Duodenal mucosa (tissue), 2 donors: ENCODE results near the gene CATSPERB.

Experiments used
- H3K27ac ChIP-seq: one replicate; pipeline ENCODE4 v1.7.0; 2013; ENCODE audit warnings: low read depth, low read length
- H3K27me3 ChIP-seq, 2 donors: one replicate each; pipeline ENCODE4 v1.7.0; 2013; ENCODE audit warnings: low read length in 2 of 2, control low read depth in 1 of 2; ENCODE audit not compliant: insufficient read depth in 2 of 2, control insufficient read depth in 1 of 2
- H3K36me3 ChIP-seq, 2 donors: one replicate each; pipeline ENCODE4 v1.7.0; 2013; ENCODE audit warnings: low read length in 2 of 2, control low read depth in 1 of 2; ENCODE audit not compliant: insufficient read depth in 2 of 2, control insufficient read depth in 1 of 2
- H3K4me1 ChIP-seq, 2 donors: one replicate each; pipeline ENCODE4 v1.7.0; 2013; ENCODE audit warnings: low read length in 2 of 2, control low read depth in 1 of 2; ENCODE audit not compliant: insufficient read depth in 2 of 2, control insufficient read depth in 1 of 2
- H3K4me3 ChIP-seq, 2 donors: one replicate each; pipeline ENCODE4 v1.7.0; 2013; ENCODE audit warnings: low read length in 2 of 2, low read depth in 1 of 2
- H3K9ac ChIP-seq, 2 donors: one replicate each; pipeline ENCODE4 v1.7.0; 2013; ENCODE audit warnings: low read length in 2 of 2, low read depth in 1 of 2
- H3K9me3 ChIP-seq, 2 donors: one replicate each; pipeline ENCODE4 v1.7.0; 2013; ENCODE audit warnings: low read length in 2 of 2, control low read depth in 1 of 2; ENCODE audit not compliant: control insufficient read depth in 1 of 2

Gene CATSPERB

DNA sequence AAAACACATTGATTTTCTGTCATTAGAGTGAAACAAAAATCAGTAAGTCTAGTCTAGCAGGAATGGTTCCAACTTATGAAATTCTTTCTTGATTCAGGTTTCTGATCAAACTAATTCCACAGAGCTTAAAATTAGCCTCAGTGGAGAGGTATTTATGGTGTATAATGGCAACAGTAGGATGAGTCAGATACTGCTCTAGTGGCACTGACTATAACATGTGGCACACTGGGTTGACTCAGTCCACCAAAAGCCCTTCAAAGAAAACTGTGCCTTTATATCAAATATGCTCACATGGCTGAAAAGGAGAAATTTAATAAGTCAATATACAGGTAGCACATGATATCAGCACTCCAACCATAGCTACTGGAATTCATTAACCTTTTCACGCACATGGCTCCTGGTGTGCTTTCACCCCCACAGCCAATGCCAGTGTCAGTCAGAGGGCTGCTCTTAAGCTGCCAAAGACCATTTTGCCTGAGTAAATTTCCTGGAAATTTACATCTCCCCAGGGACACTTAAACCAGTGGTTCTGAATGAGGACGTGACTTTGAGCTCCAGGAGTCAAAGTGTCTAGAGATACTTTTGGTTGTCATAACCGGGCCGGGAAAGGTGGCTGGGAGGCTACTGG lies 21.7 kb upstream of the CATSPERB start:
- no peak overlapping the region for H3K9ac ChIP-seq
- no peak overlapping the region for H3K27ac ChIP-seq
- H3K9me3 ChIP-seq, result no peaks in the 10 kb centered on the region
- H3K4me1 ChIP-seq, result peaks cover 9 to 40% of the 10 kb centered on the region in 2 donors
- H3K4me3 ChIP-seq, result no peak overlapping the region
- no peaks in the 10 kb centered on the region for H3K36me3 ChIP-seq
- H3K27me3 ChIP-seq, result no peaks in the 10 kb centered on the region

DNA sequence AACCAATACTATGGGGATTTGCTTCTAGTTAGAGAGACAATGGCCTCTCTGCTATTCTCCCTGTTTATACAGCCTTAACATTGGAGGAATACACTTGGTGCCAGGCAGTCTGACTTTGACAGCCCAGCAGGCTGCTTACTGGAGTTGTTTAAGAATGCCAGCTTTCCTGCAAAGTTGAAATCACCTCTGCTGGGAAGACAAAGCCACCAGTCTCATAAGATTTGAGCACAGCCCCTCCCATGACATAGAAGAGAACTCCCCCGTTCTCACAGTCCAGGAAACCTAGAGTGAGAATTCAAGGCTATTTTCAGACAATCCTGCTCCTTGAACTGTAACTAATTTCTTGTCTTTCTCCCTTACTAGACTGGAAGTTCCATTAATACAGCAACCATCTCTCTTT lies 21.1 kb upstream of the CATSPERB start:
- Histone ChIP-seq H3K36me3 (no peaks in the 10 kb centered on the region), H3K4me1 (peaks cover 9 to 34% of the 10 kb centered on the region in 2 donors), H3K27me3 (no peaks in the 10 kb centered on the region), H3K4me3 (no peak overlapping the region), H3K27ac (no peak overlapping the region), H3K9ac (no peak overlapping the region), H3K9me3 (no peaks in the 10 kb centered on the region)

DNA sequence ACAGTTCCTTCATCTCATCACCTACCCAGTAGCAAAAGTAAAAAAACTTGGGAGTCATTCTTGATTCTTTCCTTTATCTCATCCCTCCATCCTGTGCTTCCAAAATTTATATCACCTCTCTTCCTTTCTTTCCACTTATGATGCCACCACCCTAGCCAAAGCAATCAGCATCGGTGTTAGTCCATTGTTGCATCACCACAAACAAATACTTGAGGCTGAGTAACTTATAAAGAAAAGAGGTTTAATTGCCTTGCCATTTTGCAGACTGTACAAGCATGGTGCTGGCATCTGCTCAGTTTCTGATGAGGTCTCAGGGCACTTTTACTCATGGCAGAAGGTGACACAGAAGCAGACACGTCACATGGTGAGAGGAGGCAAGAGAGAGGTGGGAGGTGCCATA lies 19.8 kb upstream of the CATSPERB start:
- no peak overlapping the region for H3K4me3 ChIP-seq
- H3K9me3 ChIP-seq, result no peaks in the 10 kb centered on the region
- no peaks in the 10 kb centered on the region for H3K36me3 ChIP-seq
- H3K9ac ChIP-seq, result no peak overlapping the region
- no peak overlapping the region for H3K27ac ChIP-seq
- peaks cover 9 to 24% of the 10 kb centered on the region in 2 donors for H3K4me1 ChIP-seq
- no peaks in the 10 kb centered on the region for H3K27me3 ChIP-seq

DNA sequence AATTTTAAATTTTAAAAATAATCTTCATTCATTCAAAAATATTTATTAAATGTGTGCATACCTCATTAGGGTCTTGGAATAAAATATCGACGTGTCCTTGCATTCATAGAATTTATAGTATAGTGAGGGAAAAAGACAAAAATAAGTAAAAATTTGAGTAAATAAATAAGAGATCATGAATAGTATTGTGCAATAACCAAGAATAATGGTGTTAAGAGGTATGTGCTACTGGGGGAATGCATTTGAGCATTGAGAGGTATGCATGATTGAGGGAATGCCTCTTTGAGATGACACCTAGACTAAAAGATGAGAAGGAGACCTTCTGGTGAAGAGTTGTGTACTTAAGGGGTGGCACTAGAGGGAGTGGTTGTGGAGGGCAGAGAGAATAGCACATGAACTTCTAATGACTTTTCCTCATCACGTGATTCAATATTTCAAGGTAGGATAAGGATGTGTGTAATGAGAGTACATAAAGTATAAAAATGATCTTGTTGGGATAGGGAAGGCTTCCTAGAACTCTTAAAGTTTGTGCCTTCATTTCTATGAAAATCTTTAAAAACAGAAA lies 18.8 kb upstream of the CATSPERB start:
- no peaks in the 10 kb centered on the region for H3K9me3 ChIP-seq
- H3K27me3 ChIP-seq, result no peaks in the 10 kb centered on the region
- H3K4me1 ChIP-seq, result peaks cover 9 to 14% of the 10 kb centered on the region in 2 donors
- no peak overlapping the region for H3K9ac ChIP-seq
- H3K36me3 ChIP-seq, result no peaks in the 10 kb centered on the region
- H3K27ac ChIP-seq, result no peak overlapping the region
- no peak overlapping the region for H3K4me3 ChIP-seq

DNA sequence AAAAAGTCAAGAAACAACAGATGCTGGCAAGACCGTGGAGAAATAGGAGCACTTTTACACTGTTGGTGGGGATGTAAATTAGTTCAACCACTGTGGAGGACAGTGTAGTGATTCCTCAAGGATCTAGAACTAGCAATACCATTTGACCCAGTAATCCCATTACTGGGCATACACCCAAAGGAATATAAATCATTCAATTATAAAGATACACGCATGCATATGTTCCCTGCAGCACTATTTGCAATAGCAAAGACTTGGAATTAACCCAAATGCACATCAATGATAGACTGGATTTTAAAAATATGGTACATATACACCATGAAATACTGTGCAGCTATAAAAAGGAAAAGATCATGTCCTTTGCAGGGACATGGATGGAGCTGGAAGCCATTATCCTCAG lies 18.0 kb upstream of the CATSPERB start:
- H3K9ac ChIP-seq, result no peak overlapping the region
- H3K4me1 ChIP-seq, result peaks cover 6% of the 10 kb centered on the region in 2 donors
- no peak overlapping the region for H3K4me3 ChIP-seq
- no peaks in the 10 kb centered on the region for H3K27me3 ChIP-seq
- no peak overlapping the region for H3K27ac ChIP-seq
- no peaks in the 10 kb centered on the region for H3K9me3 ChIP-seq
- H3K36me3 ChIP-seq, result no peaks in the 10 kb centered on the region

DNA sequence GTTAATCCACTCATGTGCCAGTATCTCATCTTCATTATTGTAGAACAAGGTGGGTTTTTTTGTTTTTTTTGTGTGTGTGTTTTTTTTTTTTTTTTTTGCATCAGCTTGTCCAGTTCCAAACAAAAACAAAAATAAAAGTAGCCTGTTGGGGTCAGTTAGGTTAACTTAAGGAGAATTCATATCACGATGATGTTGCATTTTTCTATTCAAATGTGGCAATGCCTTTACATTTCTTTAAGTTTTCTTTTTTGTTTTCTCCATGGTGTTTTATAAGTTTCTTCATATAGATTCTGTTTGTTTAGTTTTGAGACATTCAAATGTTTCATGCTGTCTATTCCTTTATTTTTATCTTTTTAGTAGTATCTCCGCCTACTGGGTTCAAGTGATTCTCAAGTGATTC lies 16.2 kb upstream of the CATSPERB start:
- Histone ChIP-seq H3K9ac (no peak overlapping the region), H3K4me1 (peaks cover 0 to 10% of the 10 kb centered on the region in 2 donors)

DNA sequence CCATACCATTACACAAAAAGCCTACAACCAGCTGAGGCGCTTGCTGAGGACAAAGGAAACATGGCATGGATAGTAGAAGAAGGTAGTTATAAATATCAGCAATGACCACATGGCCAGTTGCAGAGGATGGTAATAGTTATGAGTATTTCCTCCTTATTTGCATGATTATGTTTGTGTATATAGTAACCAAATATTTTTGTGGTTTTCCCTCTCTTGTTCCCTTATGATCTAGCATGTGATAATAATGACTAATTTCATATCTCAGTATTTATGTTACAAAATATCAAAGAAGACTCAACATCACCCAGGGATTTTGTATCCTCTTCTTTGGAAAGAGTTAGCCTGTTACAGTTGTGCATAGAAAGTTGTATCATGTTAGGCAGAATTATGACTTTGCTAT lies 13.5 kb upstream of the CATSPERB start:
- H3K27ac ChIP-seq, result no peak overlapping the region
- H3K36me3 ChIP-seq, result no peaks in the 10 kb centered on the region
- H3K4me3 ChIP-seq, result no peak overlapping the region
- no peaks in the 10 kb centered on the region for H3K27me3 ChIP-seq
- H3K9ac ChIP-seq, result no peak overlapping the region
- no peaks in the 10 kb centered on the region for H3K9me3 ChIP-seq
- peaks cover 0 to 10% of the 10 kb centered on the region in 2 donors for H3K4me1 ChIP-seq

More for the DNA sequence above, 16.2 kb upstream of the CATSPERB start:
- H3K36me3 ChIP-seq, result no peaks in the 10 kb centered on the region
- H3K27ac ChIP-seq, result no peak overlapping the region
- H3K4me3 ChIP-seq, result no peak overlapping the region
- no peaks in the 10 kb centered on the region for H3K27me3 ChIP-seq
- no peaks in the 10 kb centered on the region for H3K9me3 ChIP-seq

DNA sequence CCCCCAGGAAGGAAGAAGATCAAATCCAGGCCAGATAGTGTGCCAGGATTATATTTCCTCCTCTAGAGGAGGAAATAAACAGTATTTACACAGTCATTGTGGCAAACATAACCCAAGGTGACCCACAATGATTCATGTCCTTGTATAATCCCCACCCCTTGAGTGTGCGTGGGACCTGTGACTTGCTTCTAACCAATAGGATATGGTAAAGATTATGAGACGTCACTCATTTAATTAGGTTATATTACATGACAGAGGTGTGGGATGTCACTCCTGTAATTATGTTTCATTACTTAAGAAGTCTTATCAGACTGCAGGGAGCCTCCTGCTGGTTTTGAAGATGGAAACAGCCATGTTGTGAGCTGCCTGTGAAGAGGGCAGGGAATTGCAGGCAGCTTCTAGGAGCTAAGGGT lies 12.2 kb upstream of the CATSPERB start:
- H3K4me3 ChIP-seq, result no peak overlapping the region
- no peak overlapping the region for H3K27ac ChIP-seq
- no peaks in the 10 kb centered on the region for H3K27me3 ChIP-seq
- H3K9me3 ChIP-seq, result no peaks in the 10 kb centered on the region
- H3K9ac ChIP-seq, result no peak overlapping the region
- H3K36me3 ChIP-seq, result no peaks in the 10 kb centered on the region
- peaks cover 0 to 10% of the 10 kb centered on the region in 2 donors for H3K4me1 ChIP-seq

DNA sequence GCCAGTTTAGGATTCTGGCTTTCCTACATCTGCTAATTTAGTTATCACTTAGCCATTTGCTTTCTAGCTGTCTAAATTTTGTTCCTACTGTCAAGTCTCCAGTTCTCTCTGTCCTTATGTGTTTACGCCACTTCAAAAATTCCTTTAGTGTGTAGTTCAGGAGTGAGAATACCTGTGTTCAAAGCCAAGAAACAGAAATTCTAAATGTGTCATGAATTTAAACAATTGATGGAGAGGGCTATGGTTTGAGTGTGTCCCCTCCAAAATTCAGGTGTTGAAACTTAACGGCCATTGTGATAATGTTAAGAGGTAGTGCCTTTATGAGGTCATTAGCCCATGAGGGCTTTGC lies 11.4 kb upstream of the CATSPERB start:
- H3K9me3 ChIP-seq, result no peaks in the 10 kb centered on the region
- H3K9ac ChIP-seq, result no peak overlapping the region
- H3K4me1 ChIP-seq, result peaks cover 0 to 10% of the 10 kb centered on the region in 2 donors
- H3K27ac ChIP-seq, result no peak overlapping the region
- no peaks in the 10 kb centered on the region for H3K27me3 ChIP-seq
- no peaks in the 10 kb centered on the region for H3K36me3 ChIP-seq
- no peak overlapping the region for H3K4me3 ChIP-seq

DNA sequence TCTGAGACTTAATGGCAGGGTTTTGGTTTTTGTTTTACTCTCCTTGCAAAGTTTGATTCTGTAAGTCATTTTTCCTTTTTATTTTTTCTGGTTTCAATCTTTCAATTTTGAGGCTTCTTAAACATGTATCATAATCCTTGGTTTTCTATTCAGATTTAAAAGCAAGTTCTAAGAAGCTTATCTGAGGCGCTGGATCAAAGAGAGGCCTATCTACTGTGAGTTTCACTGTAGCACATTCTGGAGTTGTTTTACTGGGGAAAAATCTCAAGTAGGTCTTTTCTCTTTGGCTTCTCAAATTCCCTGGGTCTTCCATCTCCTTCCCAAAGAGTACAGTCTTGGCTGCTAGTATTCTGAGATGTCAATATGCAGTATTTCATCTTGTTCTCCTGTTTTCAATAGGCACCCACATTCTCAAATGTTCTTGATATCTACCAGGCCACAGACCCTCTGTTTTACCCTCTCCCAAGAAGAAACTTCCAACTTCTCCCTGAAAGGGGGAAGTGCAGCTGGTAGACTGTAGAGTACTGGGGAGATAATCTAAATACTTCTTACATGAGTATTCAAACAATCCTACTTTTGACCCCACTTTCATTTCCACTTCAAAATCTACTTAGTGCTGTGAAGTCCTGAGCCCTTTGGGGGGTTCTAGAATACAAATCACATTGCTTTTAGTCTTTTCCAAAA lies 10.9 kb upstream of the CATSPERB start:
- no peak overlapping the region for H3K9ac ChIP-seq
- H3K9me3 ChIP-seq, result no peaks in the 10 kb centered on the region
- H3K36me3 ChIP-seq, result no peaks in the 10 kb centered on the region
- H3K4me1 ChIP-seq, result peaks cover 0 to 10% of the 10 kb centered on the region in 2 donors
- H3K27me3 ChIP-seq, result no peaks in the 10 kb centered on the region
- no peak overlapping the region for H3K4me3 ChIP-seq
- H3K27ac ChIP-seq, result no peak overlapping the region
